Putamen (tissue), 1 donor: Measurements from ENCODE around the gene PRKN.

Source experiments
- DNase-seq: peaks from one replicate; pipeline ENCODE4 v3.0.0-alpha.2; 2016; ENCODE audit warnings: low spot score

PRKN gene

GRCh38 chr6:161954699-161955276, 772.8 kb downstream of the PRKN start:
- DNase-seq: no peak

GRCh38 chr6:161954077-161954476, 773.5 kb downstream of the PRKN start:
- no peak for DNase-seq

DNA sequence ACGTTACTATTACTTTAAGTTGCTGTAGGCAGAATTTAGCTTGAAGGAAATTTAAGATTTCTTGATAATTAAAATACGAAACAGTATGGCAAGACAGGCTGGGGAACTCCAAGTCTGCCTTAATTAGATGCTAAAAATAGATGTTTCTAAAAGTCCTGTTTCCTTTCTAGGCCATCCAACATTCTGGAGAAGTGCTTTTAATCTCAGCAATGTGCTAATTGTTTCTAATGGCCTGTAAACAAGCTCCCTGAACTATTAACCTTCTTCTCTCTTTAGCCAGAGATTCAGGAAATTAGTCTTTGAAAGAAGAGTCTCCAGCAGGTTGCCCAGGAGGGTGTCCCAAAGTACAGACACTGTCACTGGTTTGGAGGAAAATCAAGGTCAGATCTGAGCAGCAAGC, 776.4 kb downstream of the PRKN start:
- no peak for DNase-seq

- DNase-seq: no peak
These were observed 778.0 kb downstream of the PRKN start for GRCh38 chr6:161949531-161949930.

- DNase-seq: no peak
These were observed 779.1 kb downstream of the PRKN start for GRCh38 chr6:161948462-161948861.

- no peak for DNase-seq
These were observed 780.2 kb downstream of the PRKN start for GRCh38 chr6:161947371-161947770.

GRCh38 chr6:161946461-161946860, 781.1 kb downstream of the PRKN start:
- no peak for DNase-seq

- no peak for DNase-seq
These were observed 784.0 kb downstream of the PRKN start for GRCh38 chr6:161943561-161943960.

GRCh38 chr6:161941565-161941964, 786.0 kb downstream of the PRKN start:
- no peak for DNase-seq

DNA sequence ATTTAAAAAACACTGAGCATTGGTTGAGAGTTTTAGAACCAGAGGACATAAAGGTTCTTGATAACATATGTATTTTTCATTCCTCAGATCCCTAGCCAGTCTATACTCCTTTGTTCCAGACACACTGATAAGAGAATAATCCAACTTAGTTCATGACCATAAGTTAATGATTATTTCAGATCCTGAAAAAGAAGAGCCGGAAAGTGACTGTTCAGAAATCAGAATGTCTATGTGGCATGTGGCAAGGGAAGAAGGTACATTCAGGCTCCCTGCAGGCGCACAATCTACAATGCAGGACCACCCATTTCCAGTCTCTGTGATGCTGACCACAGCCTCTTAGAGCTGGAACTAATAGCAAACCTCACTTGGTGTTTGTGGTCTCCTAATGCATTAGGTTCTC, 787.0 kb downstream of the PRKN start:
- no peak for DNase-seq

- no peak for DNase-seq
These were observed 801.2 kb downstream of the PRKN start for GRCh38 chr6:161926324-161926723.

DNA sequence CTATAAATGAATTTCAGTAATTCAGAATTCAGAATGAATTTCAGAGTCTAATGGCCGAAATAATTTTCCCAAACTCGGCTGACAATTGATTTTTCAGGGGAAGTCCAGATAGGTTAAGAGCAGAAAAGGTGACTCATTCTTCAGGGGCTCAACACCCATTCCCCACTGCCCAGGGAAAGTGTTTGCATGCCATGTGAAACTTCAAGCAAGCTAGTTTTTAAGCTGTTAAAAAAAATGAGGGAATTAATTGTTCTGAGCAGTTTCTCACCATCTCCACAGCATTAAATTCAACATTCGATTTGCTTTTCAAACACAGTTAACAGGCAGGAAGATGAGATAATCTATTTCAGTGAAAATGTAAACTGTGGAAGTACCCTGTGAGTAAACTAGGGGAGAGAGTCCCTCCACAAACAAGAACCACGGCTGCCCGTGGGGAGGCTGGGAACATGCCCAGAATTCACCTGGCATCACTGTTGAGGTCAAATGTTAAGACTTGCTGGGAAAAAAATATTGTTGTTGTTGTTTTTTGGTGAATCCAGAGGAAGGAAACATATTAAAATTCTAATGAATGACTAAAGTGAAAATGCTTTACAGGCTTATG, 803.0 kb downstream of the PRKN start:
- no peak for DNase-seq

GRCh38 chr6:161922631-161923119, 804.9 kb downstream of the PRKN start:
- DNase-seq: no peak

- DNase-seq: no peak
These were observed 805.8 kb downstream of the PRKN start for GRCh38 chr6:161921602-161922395.

GRCh38 chr6:161919691-161920090, 807.9 kb downstream of the PRKN start:
- no peak for DNase-seq

- no peak for DNase-seq
These were observed 808.8 kb downstream of the PRKN start for GRCh38 chr6:161918628-161919205.

- DNase-seq: no peak
These were observed 809.4 kb downstream of the PRKN start for GRCh38 chr6:161918109-161918531.

DNA sequence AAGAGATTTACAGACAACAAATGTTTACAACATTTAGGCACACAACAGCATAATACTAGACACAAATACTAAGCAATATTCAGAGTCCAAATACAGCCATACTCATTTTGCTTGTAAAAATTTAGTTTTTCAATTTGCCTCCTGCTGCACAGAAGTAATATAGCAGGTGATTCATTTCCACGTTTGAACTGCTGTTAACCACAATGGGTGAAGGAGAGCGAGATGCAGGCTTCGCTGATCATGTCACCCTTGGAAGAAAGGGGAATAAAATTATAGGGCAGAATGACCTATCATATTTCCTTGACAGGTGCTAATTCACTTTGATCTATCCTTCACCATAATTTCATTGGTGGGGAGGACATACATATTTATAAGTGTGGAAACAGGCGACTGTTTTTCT, 809.9 kb downstream of the PRKN start:
- no peak for DNase-seq

- DNase-seq: no peak
These were observed 812.1 kb downstream of the PRKN start for GRCh38 chr6:161915456-161915964.

DNA sequence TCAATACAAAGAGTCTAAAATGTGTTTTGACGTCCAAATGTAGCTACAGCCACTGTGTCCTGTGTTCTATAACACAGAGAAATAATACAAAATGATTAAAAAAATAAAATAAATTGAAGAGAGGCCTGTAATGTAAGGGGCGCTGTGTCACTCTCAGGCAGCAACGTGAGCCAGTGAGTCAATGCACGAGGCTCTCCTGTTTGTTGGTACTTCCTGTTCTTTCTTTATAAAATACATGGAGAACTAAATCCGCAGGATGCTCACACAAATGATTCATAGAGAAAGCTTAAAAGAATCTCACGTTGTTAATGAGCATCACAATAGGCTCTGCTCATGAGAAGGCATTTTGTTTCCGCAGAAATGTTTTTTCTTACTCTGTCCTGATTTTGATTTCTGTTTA, 818.7 kb downstream of the PRKN start:
- DNase-seq: no peak

GRCh38 chr6:161906571-161906970, 821.0 kb downstream of the PRKN start:
- DNase-seq: no peak

DNA sequence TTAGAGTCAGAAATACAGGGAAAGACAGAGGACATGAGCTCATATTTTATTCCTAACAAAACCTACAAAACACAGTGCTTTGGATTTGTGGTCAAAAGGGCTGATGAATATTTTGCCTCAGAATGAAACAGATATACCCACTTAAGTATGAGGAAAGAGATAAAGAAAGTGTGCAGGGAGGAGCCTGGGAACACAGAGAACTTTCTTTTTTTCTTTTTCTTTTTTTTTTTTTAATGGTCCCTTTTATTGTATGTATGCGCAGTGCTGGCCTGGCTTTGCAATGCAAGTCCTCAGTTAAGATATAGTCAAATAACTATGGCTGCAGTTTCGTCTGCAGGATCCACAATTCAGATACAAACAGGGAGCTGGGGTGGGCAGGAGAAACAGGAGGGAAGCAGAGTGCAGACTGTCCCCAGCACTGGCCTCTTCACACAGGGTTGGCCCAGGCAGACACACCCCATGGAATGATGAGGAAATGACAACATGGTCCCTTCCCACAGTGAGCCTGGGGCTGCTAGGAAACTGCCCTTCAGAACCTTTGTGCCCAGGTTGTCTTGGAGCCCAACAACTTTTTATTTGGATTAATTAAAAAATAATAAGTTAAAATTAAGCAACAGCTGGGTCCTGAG, 823.9 kb downstream of the PRKN start:
- no peak for DNase-seq
